CD1c-positive myeloid dendritic cell (primary cell): ENCODE data around the gene GATC.
A peak's percentile ranks its signal among the peaks of the same experiment; 100 is the strongest.
"Not testable (repeated sequence)": the region's sequence is repeated elsewhere in the genome, so short reads cannot be mapped to it uniquely, and the experiment has no call there.

Experiments used
- DNase-seq: peaks from one replicate; pipeline ENCODE4 v3.0.0-alpha.2; 2016; ENCODE audit errors: extremely low spot score

The GATC gene

GRCh38 chr12:120470150-120470784, 24.0 kb downstream of the GATC start:
- DNase-seq, result no peak

GRCh38 chr12:120472521-120472920, 26.3 kb downstream of the GATC start:
- DNase-seq, result no peak

GRCh38 chr12:120473807-120474615, 27.8 kb downstream of the GATC start:
- no peak for DNase-seq

- peak; percentile 93 for DNase-seq
Measured at GRCh38 chr12:120474616-120474960, 28.3 kb downstream of the GATC start.

- no peak for DNase-seq
Measured at GRCh38 chr12:120475643-120476042, 29.4 kb downstream of the GATC start.

- DNase-seq, result no peak
Measured at GRCh38 chr12:120479458-120479857, 33.2 kb downstream of the GATC start.

GRCh38 chr12:120480211-120480610, 34.0 kb downstream of the GATC start:
- DNase-seq, result no peak

GRCh38 chr12:120481022-120481767, 35.0 kb downstream of the GATC start:
- no peak for DNase-seq

- DNase-seq, result peak; percentile 55
Measured at GRCh38 chr12:120483621-120484020, 37.4 kb downstream of the GATC start.

- no peak for DNase-seq
Measured at GRCh38 chr12:120485961-120486881, 40.0 kb downstream of the GATC start.

GRCh38 chr12:120487552-120487951, 41.3 kb downstream of the GATC start:
- DNase-seq, result not testable (repeated sequence)

- DNase-seq, result no peak
Measured at GRCh38 chr12:120488057-120488640, 41.9 kb downstream of the GATC start.

- no peak for DNase-seq
Measured at GRCh38 chr12:120489018-120489417, 42.8 kb downstream of the GATC start.

- no peak for DNase-seq
Measured at GRCh38 chr12:120490325-120490724, 44.1 kb downstream of the GATC start.

GRCh38 chr12:120490833-120491512, 44.7 kb downstream of the GATC start:
- no peak for DNase-seq

- no peak for DNase-seq
Measured at GRCh38 chr12:120495186-120495730, 49.0 kb downstream of the GATC start.

GRCh38 chr12:120495731-120496412, 49.6 kb downstream of the GATC start, which contains the start of gene DYNLL1:
TSS of gene DYNLL1 (plus strand) at chr12:120496113. CDS start at chr12:120496422, 309 bp downstream.
- peak; percentile 98 for DNase-seq

- peak; percentile 81 for DNase-seq
Measured at GRCh38 chr12:120496413-120497340, 50.4 kb downstream of the GATC start.
